GM12865 (cell line): ENCODE data around the gene XPO1.
"Not testable (repeated sequence)": the region's sequence is repeated elsewhere in the genome, so short reads cannot be mapped to it uniquely, and the experiment has no call there.

ENCODE experiments used
- DNase-seq: peaks from one replicate; pipeline ENCODE4 v3.0.0; 2010; ENCODE audit warnings: low read depth
- H3K4me3 ChIP-seq: 2 replicates; pipeline ENCODE4 v1.5.1; 2011; ENCODE audit warnings: mild to moderate bottlenecking, low read depth, low read length, control low read depth
- TF ChIP-seq, protein P1 (sequence below): IDR thresholded peaks from 2 replicates; pipeline ENCODE4 v1.5.1; 2011; ENCODE audit warnings: low read length, control low read depth, low read depth, inconsistent platforms; ENCODE audit not compliant: insufficient read depth; ENCODE audit errors: missing control alignments

The XPO1 gene

DNA sequence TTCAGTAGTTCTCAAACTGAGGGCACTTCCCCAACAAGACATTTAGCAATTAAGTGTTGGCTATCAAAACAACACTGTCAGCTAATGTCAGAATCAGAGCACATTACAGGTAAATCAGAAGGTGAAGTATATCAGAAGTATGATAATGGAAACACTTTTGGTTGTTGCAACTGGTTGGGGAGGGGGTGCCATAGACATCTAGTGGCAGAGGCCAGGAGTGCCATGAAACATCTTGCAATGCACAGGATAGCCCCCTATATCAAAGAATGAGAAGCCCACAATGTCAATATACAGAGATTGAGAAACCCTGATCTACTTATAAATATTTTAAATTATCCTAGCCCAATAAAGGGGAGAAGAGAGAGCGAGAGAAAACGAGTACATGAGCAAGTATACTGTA, 4.9 kb upstream of the XPO1 start:
- TF ChIP-seq, protein P1, sequence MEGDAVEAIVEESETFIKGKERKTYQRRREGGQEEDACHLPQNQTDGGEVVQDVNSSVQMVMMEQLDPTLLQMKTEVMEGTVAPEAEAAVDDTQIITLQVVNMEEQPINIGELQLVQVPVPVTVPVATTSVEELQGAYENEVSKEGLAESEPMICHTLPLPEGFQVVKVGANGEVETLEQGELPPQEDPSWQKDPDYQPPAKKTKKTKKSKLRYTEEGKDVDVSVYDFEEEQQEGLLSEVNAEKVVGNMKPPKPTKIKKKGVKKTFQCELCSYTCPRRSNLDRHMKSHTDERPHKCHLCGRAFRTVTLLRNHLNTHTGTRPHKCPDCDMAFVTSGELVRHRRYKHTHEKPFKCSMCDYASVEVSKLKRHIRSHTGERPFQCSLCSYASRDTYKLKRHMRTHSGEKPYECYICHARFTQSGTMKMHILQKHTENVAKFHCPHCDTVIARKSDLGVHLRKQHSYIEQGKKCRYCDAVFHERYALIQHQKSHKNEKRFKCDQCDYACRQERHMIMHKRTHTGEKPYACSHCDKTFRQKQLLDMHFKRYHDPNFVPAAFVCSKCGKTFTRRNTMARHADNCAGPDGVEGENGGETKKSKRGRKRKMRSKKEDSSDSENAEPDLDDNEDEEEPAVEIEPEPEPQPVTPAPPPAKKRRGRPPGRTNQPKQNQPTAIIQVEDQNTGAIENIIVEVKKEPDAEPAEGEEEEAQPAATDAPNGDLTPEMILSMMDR, result peak; percentile 2
- DNase-seq, result no peak

DNA sequence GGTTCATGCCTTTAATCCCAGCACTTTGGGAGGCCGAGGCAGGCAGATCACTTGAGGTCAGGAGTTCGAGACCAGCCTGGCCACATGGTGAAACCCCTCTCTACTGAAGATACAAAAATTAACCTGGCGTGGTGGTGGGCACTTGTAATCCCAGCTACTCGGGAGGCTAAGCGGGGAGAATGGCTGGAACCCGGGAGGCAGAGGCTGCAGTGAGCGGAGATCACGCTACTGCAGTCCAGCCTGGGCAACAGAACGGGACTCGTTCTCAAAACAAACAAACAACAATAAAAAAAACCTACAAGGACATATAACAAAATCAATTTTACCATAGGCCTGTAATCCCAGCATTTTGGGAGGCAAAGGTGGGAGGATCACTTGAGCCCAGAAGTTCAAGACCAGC, 2.0 kb upstream of the XPO1 start:
- not testable (repeated sequence) for H3K4me3 ChIP-seq, DNase-seq

More for the DNA sequence above, 4.9 kb upstream of the XPO1 start:
- no peak overlapping the region for H3K4me3 ChIP-seq

DNA sequence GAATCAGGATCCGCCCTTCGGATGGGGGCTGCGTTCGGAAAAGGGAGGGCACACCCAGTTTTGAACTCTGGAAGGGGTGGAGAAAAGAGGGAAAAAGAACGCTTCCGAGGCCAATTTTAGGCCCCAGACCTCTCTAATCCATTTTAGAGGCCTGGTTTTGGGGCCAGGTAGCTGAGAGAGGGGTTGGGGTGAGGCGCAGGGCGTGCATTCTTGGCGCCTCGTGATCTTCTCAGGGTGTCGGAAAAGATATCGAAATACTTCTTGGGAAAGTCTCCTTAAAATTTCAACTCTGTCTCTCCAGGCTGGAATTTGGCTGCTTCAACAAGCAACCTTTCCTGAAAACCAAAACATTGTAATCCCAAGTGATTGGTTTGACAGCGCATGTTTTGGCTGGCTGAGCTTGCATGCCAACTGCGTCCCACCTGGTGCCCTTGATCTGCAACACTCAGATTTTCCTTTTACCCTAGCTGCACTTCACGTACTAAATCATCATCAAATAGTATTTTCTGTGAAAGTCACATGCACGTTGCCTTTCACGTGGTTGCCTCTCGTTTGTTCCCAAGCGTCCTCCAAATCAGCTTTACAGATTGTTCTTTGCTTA, 864 bp upstream of the XPO1 start:
- TF ChIP-seq, protein P1, result no peak

DNA sequence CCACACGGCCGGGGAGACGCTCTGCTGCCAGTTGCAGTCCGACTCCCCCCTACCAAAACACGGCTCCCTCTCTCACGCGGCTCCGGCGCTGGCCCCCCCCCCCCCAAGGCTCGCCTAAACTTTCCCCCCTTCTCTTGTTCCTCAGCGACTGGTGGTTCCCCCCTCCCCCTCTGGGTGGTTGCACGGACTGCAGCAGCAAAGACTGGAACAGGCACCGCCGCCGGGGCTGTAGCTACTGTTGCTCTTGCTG, 281 bp downstream of the XPO1 start:
- no peak for DNase-seq
- TF ChIP-seq, protein P1, result no peak

More for the DNA sequence above, 864 bp upstream of the XPO1 start:
- H3K4me3 ChIP-seq, result peak overlapping the region; percentile 80
- DNase-seq, result peak; percentile 64

DNA sequence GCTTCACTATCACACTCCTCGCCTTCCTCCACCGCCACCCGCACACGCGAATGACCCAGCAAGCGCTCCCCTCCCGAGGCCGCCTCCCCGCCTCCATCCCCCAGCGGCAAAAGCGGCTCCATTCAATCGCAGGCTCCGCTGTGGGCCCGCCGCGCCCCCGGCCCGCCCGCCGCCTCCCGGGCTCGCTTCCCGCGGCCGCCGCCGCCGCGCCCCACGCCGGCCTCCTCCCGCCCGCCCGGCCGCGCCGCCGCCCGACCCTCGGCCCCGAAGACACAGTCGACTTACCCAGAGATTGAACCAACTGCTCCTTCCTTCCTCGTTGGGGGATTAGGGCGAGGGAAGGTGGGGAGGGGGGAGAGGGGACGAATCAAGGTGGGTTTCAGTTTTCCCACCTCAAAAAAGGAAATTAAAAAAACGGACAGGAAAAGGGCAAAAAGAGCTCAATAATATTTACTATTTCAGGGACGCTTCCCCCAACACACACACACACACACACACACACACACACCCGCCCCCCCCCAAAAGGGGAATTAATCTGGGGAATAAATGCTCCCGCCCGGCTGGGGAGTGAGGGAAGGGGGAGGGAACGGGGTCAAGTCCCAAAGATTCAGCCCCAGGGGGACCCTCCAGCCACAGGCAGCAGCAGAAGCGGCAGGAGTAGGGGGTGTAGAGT, 743 bp downstream of the XPO1 start:
- peak; percentile 42 for DNase-seq
- TF ChIP-seq, protein P1, result no peak
- peak overlapping the region; percentile 80 for H3K4me3 ChIP-seq

More for the DNA sequence above, 281 bp downstream of the XPO1 start:
- peak overlapping the region; percentile 80 for H3K4me3 ChIP-seq

DNA sequence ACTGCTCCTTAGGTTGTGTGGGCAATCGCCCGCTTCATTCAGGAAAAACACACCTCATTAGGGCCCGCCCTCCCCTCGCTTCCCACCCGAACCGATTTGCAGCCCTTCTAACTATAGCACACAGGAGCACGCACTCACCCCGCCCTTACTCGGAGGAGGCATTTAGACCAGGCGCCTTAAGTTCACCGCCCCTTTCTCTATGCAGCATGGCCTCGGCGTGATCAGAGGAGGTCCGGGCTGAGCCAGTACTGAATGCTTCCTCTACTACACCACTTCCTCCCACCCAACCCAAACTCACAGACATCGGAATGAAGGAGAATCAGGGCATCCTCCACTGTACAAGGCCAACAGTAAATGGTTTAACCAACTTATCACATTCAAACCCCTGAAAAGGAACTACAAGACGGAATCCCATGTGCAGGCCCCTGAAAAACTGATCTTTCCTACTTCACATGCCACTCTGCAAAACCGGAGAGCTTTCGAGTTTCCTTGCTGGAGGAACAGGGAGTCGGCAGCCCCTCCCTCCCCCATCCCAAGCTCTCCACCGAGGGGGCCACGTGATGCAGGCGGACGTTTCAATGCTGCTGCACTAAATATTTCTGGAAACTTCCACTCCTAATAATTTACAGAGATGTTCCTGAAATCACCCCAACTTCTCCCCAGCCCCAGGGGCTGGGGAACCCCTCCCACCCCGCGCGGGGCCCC, 1.4 kb downstream of the XPO1 start:
- peak; percentile 95 for DNase-seq
- TF ChIP-seq, protein P1, result no peak
- H3K4me3 ChIP-seq, result peak overlapping the region; percentile 80

DNA sequence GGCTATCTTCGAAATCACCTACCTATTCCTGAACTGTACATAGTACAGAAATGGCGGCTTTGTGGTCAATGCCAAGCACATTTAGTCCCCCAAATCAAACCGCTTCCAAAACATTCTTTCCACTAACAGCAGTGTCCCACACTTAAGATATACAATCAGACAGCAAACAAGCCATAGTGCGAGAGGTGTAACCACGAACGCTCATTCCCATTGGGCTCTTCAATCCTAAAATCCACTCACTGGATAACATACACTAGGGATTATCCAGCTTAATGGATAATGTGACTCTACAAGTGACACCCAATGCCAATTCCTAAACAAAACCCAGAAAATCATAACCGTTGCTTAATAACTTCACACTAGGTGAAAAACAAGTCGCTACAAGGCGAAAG, 2.0 kb downstream of the XPO1 start:
- peak overlapping the region; percentile 80 for H3K4me3 ChIP-seq
- DNase-seq, result peak; percentile 34
- TF ChIP-seq, protein P1, result no peak
